Panc1 (cell line): ENCODE measurements around the gene CFAP300.

Experiments
- CTCF ChIP-seq: fragments of 450-650 bp; IDR thresholded peaks from 2 replicates; pipeline ENCODE4 v1.5.1; 2017; ENCODE audit warnings: mild to moderate bottlenecking
- REST ChIP-seq, 2 experiments: IDR thresholded peaks; 2 replicates each; pipeline ENCODE4 v1.6.1; 2011 to 2012; ENCODE audit warnings: low read depth in 2 of 2, control low read depth in 1 of 2, low read length in 1 of 2, mild to moderate bottlenecking in 1 of 2, moderate library complexity in 1 of 2; ENCODE audit not compliant: insufficient read depth in 1 of 2
- SIN3A ChIP-seq: IDR thresholded peaks from 2 replicates; pipeline ENCODE4 v1.6.1; 2012; ENCODE audit warnings: low read depth, mild to moderate bottlenecking, low read length, moderate library complexity, borderline replicate concordance; ENCODE audit not compliant: insufficient read depth

GRCh38 chr11:102026959-102027358 lies 20.3 kb upstream of the CFAP300 start:
- no peak for TF ChIP-seq SIN3A
- TF ChIP-seq CTCF: no peak
- TF ChIP-seq REST (IDR thresholded peaks at IDR 0.05; ENCODE audit: insufficient read depth in 1 of 2, low read depth in 2 of 2, low read length in 1 of 2): no peak
